H1 (cell line): ENCODE results near the gene ZNF200. TPM values are rescaled to one million over a fixed set of nuclear protein-coding genes. Genes with fewer than 3 reads are reported as not detected.

Experiments used
- CTCF ChIA-PET: fragments of 300-600 bp; sonication (Branson Sonifier 250); formaldehyde crosslinking; loops from one replicate; lab custom pipeline; 2021; ENCODE audit not compliant: partially characterized antibody; lab: Charles Lee
- POLR2A ChIA-PET: fragments of 300-600 bp; sonication (Branson Sonifier 250); formaldehyde crosslinking; loops from one replicate; lab custom pipeline; 2021; ENCODE audit warnings: inconsistent platforms; ENCODE audit not compliant: partially characterized antibody; lab: Charles Lee
- DNase-seq, 2 experiments: peaks; one replicate each; pipeline versions ENCODE4 v3.0.0 to v3.0.0-alpha.2; 2010 to 2022; ENCODE audit warnings: low spot score in 2 of 2, low read depth in 1 of 2, mixed read lengths in 1 of 2
- FAIRE-seq: peaks from 2 replicates; lab custom pipeline; 2011; peaks lifted over from hg19 to GRCh38; lab: Jason Lieb, UNC
- H2AFZ ChIP-seq: 2 replicates; pipeline ENCODE4 v1.8.1; 2012; ENCODE audit warnings: low read length, inconsistent platforms
- H2AK5ac ChIP-seq: 2 replicates; pipeline ENCODE4 v1.6.1; 2013; ENCODE audit warnings: low read depth, low read length
- H2BK120ac ChIP-seq: replicated peaks from 2 replicates; pipeline ENCODE3; 2013; ENCODE audit warnings: low read depth, low read length, inconsistent platforms
- H2BK12ac ChIP-seq: 2 replicates; pipeline ENCODE4 v1.6.1; 2013; ENCODE audit warnings: low read depth, low read length
- H2BK15ac ChIP-seq: 2 replicates; pipeline ENCODE4 v1.6.1; 2013; ENCODE audit warnings: low read length
- H2BK20ac ChIP-seq: 2 replicates; pipeline ENCODE4 v1.6.1; 2013; ENCODE audit warnings: low read length
- H2BK5ac ChIP-seq: 2 replicates; pipeline ENCODE4 v1.6.1; 2013; ENCODE audit warnings: low read depth, low read length
- H3K14ac ChIP-seq: 2 replicates; pipeline ENCODE4 v1.6.1; 2013; ENCODE audit warnings: inconsistent platforms; ENCODE audit not compliant: insufficient read length
- H3K18ac ChIP-seq: 2 replicates; pipeline ENCODE4 v1.6.1; 2013; ENCODE audit warnings: low read length; ENCODE audit errors: extremely low read depth
- H3K23ac ChIP-seq: 2 replicates; pipeline ENCODE4 v1.6.1; 2013; ENCODE audit warnings: inconsistent platforms; ENCODE audit not compliant: insufficient read length
- H3K23me2 ChIP-seq: 2 replicates; pipeline ENCODE4 v1.6.1; 2013; ENCODE audit warnings: low read depth, low read length
- H3K27ac ChIP-seq: 2 replicates; pipeline ENCODE4 v1.6.1; 2011; ENCODE audit warnings: low read depth, low read length, inconsistent platforms
- H3K27me3 ChIP-seq, 4 experiments: replicated peaks in 1 of 4; 1 replicate in 1 of 4; 2 replicates in 3 of 4; pipeline versions ENCODE4 v1.6.1 to v1.8.1; 2011 to 2013; ENCODE audit warnings: low read length in 3 of 4, mild to moderate bottlenecking in 3 of 4, inconsistent platforms in 2 of 4, mixed read lengths in 2 of 4, moderate library complexity in 1 of 4; ENCODE audit not compliant: control insufficient read depth in 3 of 4, insufficient read depth in 3 of 4; ENCODE audit errors: extremely low read depth in 1 of 4
- H3K36me3 ChIP-seq, 4 experiments: 2 replicates each; pipeline versions ENCODE4 v1.6.1 to v1.8.1; 2011 to 2013; ENCODE audit warnings: mild to moderate bottlenecking in 4 of 4, low read length in 3 of 4, moderate library complexity in 2 of 4, control low read depth in 1 of 4, inconsistent platforms in 1 of 4; ENCODE audit not compliant: insufficient read depth in 4 of 4, control insufficient read depth in 2 of 4
- H3K4ac ChIP-seq: replicated peaks from 2 replicates; pipeline ENCODE3; 2013; ENCODE audit warnings: low read length, low read depth, mixed read lengths, inconsistent platforms; ENCODE audit not compliant: insufficient read length
- H3K4me1 ChIP-seq, 4 experiments: replicated peaks in 1 of 4; 1 replicate in 1 of 4; 2 replicates in 3 of 4; pipeline versions ENCODE4 v1.6.1 to v1.8.1; 2011 to 2013; ENCODE audit warnings: low read length in 3 of 4, inconsistent platforms in 2 of 4, mixed read lengths in 1 of 4; ENCODE audit not compliant: insufficient read depth in 4 of 4, control insufficient read depth in 3 of 4
- H3K4me2 ChIP-seq, 2 experiments: 2 replicates each; pipeline versions ENCODE4 v1.6.1 to v1.8.1; 2011 to 2013; ENCODE audit warnings: low read depth in 2 of 2, low read length in 2 of 2, control low read depth in 1 of 2, inconsistent platforms in 1 of 2, mild to moderate bottlenecking in 1 of 2; ENCODE audit not compliant: insufficient read depth in 1 of 2
- H3K4me3 ChIP-seq, 4 experiments: fragments of 200-600, 300-600 bp in 1 of 4; sonication (generic), shearing (Covaris generic), sonication (Bioruptor Twin) in 1 of 4; 2 replicates each; pipeline versions ENCODE4 v1.5.1 to v1.8.1; 2011 to 2016; ENCODE audit warnings: low read length in 4 of 4, low read depth in 3 of 4, control low read depth in 2 of 4, inconsistent platforms in 2 of 4, mild to moderate bottlenecking in 2 of 4, mixed read lengths in 1 of 4, moderate library complexity in 1 of 4; ENCODE audit not compliant: insufficient read depth in 2 of 4; ENCODE audit errors: extremely low read depth in 1 of 4
- H3K56ac ChIP-seq: replicated peaks from 2 replicates; pipeline ENCODE3; 2013; ENCODE audit warnings: low read depth, mild to moderate bottlenecking, mixed read lengths, low read length, inconsistent platforms; ENCODE audit not compliant: insufficient read length
- H3K79me1 ChIP-seq: 2 replicates; pipeline ENCODE4 v1.6.1; 2013; ENCODE audit warnings: low read depth, low read length, control low read depth
- H3K79me2 ChIP-seq, 2 experiments: 2 replicates each; pipeline versions ENCODE4 v1.6.1 to v1.8.1; 2012 to 2013; ENCODE audit warnings: low read length in 2 of 2, mild to moderate bottlenecking in 2 of 2, inconsistent platforms in 1 of 2; ENCODE audit not compliant: insufficient read depth in 2 of 2, control insufficient read depth in 1 of 2
- H3K9ac ChIP-seq, 4 experiments: replicated peaks in 1 of 4; 1 replicate in 1 of 4; 2 replicates in 3 of 4; pipeline versions ENCODE4 v1.6.1 to v1.8.1; 2011 to 2013; ENCODE audit warnings: low read depth in 3 of 4, low read length in 3 of 4, control low read depth in 2 of 4, mild to moderate bottlenecking in 2 of 4, moderate library complexity in 2 of 4, inconsistent platforms in 1 of 4; ENCODE audit errors: extremely low read depth in 1 of 4
- H3K9me3 ChIP-seq, 2 experiments: 2 replicates each; pipeline versions ENCODE4 v1.6.1 to v1.8.1; 2012 to 2013; ENCODE audit warnings: mild to moderate bottlenecking in 2 of 2, moderate library complexity in 2 of 2, control low read depth in 1 of 2, inconsistent platforms in 1 of 2, low read depth in 1 of 2, low read length in 1 of 2, mixed read lengths in 1 of 2; ENCODE audit not compliant: insufficient read depth in 2 of 2
- H4K20me1 ChIP-seq, 2 experiments: replicated peaks in 1 of 2; 2 replicates each; pipeline versions ENCODE3 to v1.8.1; 2011 to 2013; ENCODE audit warnings: inconsistent platforms in 2 of 2, low read length in 2 of 2, mild to moderate bottlenecking in 1 of 2; ENCODE audit not compliant: insufficient read depth in 2 of 2, control insufficient read depth in 1 of 2
- H4K5ac ChIP-seq: 2 replicates; pipeline ENCODE4 v1.6.1; 2013; ENCODE audit warnings: low read length, low read depth, mixed read lengths, inconsistent platforms; ENCODE audit not compliant: insufficient read length
- H4K8ac ChIP-seq: 2 replicates; pipeline ENCODE4 v1.8.0; 2013; ENCODE audit warnings: mild to moderate bottlenecking, moderate library complexity, low read length, inconsistent platforms; ENCODE audit not compliant: insufficient read depth; ENCODE audit errors: extremely low read depth
- H4K91ac ChIP-seq: replicated peaks from 2 replicates; pipeline ENCODE3; 2013; ENCODE audit warnings: low read length, mixed read lengths, inconsistent platforms; ENCODE audit not compliant: insufficient read length
- ASH2L ChIP-seq: fragments of 200-600, 300-600 bp; sonication (generic); IDR thresholded peaks from one replicate; pipeline ENCODE4 v1.7.1; 2017; ENCODE audit warnings: low read length
- BACH1 ChIP-seq: IDR thresholded peaks from 2 replicates; pipeline ENCODE4 v1.6.1; 2012; ENCODE audit warnings: low read length, improper control_type of control experiment
- BRCA1 ChIP-seq: IDR thresholded peaks from 2 replicates; pipeline ENCODE4 v1.6.1; 2012; ENCODE audit warnings: low read depth, low read length, improper control_type of control experiment
- RBBP5 ChIP-seq: IDR thresholded peaks from 2 replicates; pipeline ENCODE4 v1.7.1; 2012; ENCODE audit warnings: low read depth, mild to moderate bottlenecking, inconsistent platforms, low read length, moderate library complexity, borderline replicate concordance
- RFX5 ChIP-seq: IDR thresholded peaks from 2 replicates; pipeline ENCODE4 v1.6.1; 2011; ENCODE audit warnings: low read depth, low read length, improper control_type of control experiment, borderline replicate concordance
- RXRA ChIP-seq: IDR thresholded peaks from 2 replicates; pipeline ENCODE4 v1.6.1; 2011; ENCODE audit warnings: low read depth, mild to moderate bottlenecking, low read length, moderate library complexity; ENCODE audit not compliant: insufficient read depth
- SP1 ChIP-seq: IDR thresholded peaks from 2 replicates; pipeline ENCODE4 v1.6.1; 2011; ENCODE audit warnings: low read depth, low read length
- SP2 ChIP-seq: IDR thresholded peaks from 2 replicates; pipeline ENCODE4 v1.6.1; 2012; ENCODE audit warnings: mild to moderate bottlenecking, low read length, inconsistent platforms
- SUZ12 ChIP-seq: fragments of 200-600 bp; sonication (generic); IDR thresholded peaks from 2 replicates; pipeline ENCODE4 v1.6.1; 2012; ENCODE audit warnings: mild to moderate bottlenecking, inconsistent platforms, low read length, moderate library complexity, mixed read lengths
- TBP ChIP-seq: IDR thresholded peaks from 2 replicates; pipeline ENCODE4 v1.6.1; 2011; ENCODE audit warnings: low read depth, low read length, improper control_type of control experiment
- ZNF274 ChIP-seq: IDR thresholded peaks from 2 replicates; pipeline ENCODE4 v1.7.0; 2012; ENCODE audit warnings: low read length, borderline replicate concordance; ENCODE audit errors: extremely low read depth
- WGBS, 2 experiments: shearing (Covaris generic) in 1 of 2; methylation state at CpG; one replicate each; pipeline versions ENCODE4 v1.1.6 to v1.1.7; 2013 to 2015; ENCODE audit warnings: low lambda C conversion rate in 2 of 2, mixed read lengths in 2 of 2, inconsistent platforms in 1 of 2, low coverage in 1 of 2, missing lambda C conversion rate in 1 of 2; ENCODE audit not compliant: insufficient replicate concordance in 2 of 2, insufficient coverage in 1 of 2, insufficient read length in 1 of 2; ENCODE audit errors: extremely low coverage in 1 of 2, missing lambda C conversion rate in 1 of 2; 5-methylcytosine and 5-hydroxymethylcytosine counted together
- polyA plus RNA-seq, 7 experiments: library from polyadenylated mRNA; depleted of rRNA in 3 of 7; stranded (reverse) in 5 of 7; unstranded in 2 of 7; fragments of >200 nt in 5 of 7; fragments of 200-250 nt in 2 of 7; gene quantifications; 1 replicate in 5 of 7; 2 replicates in 1 of 7; 4 replicates in 1 of 7; pipeline versions ENCODE4 v1.2.1 to v1.2.3, GENCODE V29; 2011 to 2013; ENCODE audit warnings: missing spikeins in 2 of 7, mixed read lengths in 2 of 7
- total RNA-seq: library from RNA; stranded (reverse); fragmentation: NEBNext Ultra II Directional; extraction: Animal tissue kit (Norgen Biotek cat#: 25700); gene quantifications from 2 replicates; pipeline ENCODE4 v1.2.1, GENCODE V29; 2021
- TF ChIP-seq, protein P1 (sequence below): IDR thresholded peaks from 2 replicates; pipeline ENCODE4 v1.6.1; 2011; ENCODE audit warnings: low read length, improper control_type of control experiment

Gene ZNF200
- total and polyA plus RNA-seq, 2 of the 8 experiments (the other 6 are each of a cell fraction or from before 2014, with no cell fraction given): 2.7 to 9.9 TPM

DNA sequence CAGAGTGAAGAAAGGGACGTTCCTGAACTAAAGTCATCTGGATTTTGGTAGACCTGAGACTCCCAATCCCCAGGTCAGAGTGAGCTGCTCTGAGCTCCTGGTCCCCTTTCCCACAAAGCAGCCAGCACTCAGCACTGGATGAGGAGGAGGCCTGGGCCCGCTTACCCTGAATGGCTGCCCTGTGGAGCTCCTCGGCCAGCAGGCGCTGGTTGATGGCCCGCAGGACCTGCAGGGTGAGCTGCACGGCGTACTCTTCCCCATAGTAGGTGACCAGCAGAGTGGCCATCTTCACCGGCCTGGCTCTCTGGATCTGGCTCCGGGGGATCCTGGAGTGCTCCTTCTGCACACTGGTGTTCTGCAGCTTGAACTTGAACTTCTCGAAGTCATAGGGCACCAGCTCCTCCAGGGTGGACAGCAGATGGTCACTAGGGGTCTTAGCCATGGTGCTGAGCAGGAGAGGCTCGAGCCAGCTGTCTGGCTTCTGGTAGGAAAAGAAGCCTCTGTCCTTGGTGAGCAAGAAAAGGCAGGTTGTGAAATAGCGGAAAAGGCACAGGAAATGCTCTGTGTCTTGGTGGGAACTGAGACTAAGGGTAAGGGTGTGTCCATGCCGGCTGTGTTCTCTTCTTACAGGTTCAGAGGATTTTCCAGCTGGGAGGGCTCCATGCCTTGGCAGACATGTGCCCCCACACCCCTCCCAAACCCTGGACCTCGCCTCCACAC lies 21.3 kb upstream of the ZNF200 start, which contains the start of gene MEFV:
Gene MEFV, minus strand, starts transcription at position 488 of the 720 bp plus-strand sequence. Its CDS starts 46 bp downstream, at position 442.
- Histone ChIP-seq H4K91ac (no peak within 1 kb of the TSS), H3K4ac (no peak within 1 kb of the TSS), H3K9ac (no peak within 1 kb of the TSS), H3K14ac (no peak within 1 kb of the TSS), H2BK12ac (no peak within 1 kb of the TSS), H3K36me3 (no peaks in the 10 kb centered on the region), H2BK120ac (no peak within 1 kb of the TSS), H4K5ac (no peak within 1 kb of the TSS), H3K27me3 (no peaks in the 10 kb centered on the region), H3K56ac (no peak within 1 kb of the TSS), H2AFZ (no peak within 1 kb of the TSS), H2BK15ac (no peak within 1 kb of the TSS), H3K79me2 (no peaks in the 10 kb centered on the region), H2BK5ac (no peak within 1 kb of the TSS), H2BK20ac (no peak within 1 kb of the TSS), H3K4me3 (no peak within 1 kb of the TSS), H4K20me1 (no peaks in the 10 kb centered on the region), H2AK5ac (no peak within 1 kb of the TSS), H3K79me1 (no peaks in the 10 kb centered on the region), H3K9me3 (peaks cover 18 to 32% of the 10 kb centered on the region in 2 experiments; a peak in 3 of 4 replicates), H3K18ac (no peak within 1 kb of the TSS), H4K8ac (no peak within 1 kb of the TSS), H3K27ac (no peak within 1 kb of the TSS), H3K4me1 (no peaks in the 10 kb centered on the region), H3K23ac (no peak within 1 kb of the TSS), H3K4me2 (no peak within 1 kb of the TSS), H3K23me2 (no peaks in the 10 kb centered on the region)
- ChIA-PET POLR2A (interaction anchor here (0.6 kb wide), 1 partner anchor 144 kb away, joined by 3 read pairs; no protein-coding TSS in a partner anchor), CTCF (interaction anchor here (1.0 to 1.5 kb wide), 2 partner anchors 11 to 127 kb away, joined by 3 to 6 read pairs; no protein-coding TSS in a partner anchor)
- FAIRE-seq (no peak), DNase-seq (no peak)
- WGBS, 2 experiments: 74% methylated on average over 11 of the region's 14 CpGs; no CpG with 5 or more reads in 1 of the 2 experiments
- TF ChIP-seq ZNF274 (no peak), RBBP5 (no peak), RXRA (no peak), SP2 (no peak), BACH1 (no peak), TBP (no peak), BRCA1 (no peak), RFX5 (no peak), SUZ12 (no peak), ASH2L (no peak), SP1 (no peak)
- TF ChIP-seq, protein P1, sequence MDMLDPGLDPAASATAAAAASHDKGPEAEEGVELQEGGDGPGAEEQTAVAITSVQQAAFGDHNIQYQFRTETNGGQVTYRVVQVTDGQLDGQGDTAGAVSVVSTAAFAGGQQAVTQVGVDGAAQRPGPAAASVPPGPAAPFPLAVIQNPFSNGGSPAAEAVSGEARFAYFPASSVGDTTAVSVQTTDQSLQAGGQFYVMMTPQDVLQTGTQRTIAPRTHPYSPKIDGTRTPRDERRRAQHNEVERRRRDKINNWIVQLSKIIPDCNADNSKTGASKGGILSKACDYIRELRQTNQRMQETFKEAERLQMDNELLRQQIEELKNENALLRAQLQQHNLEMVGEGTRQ: no peak
